Activated CD4-positive, alpha-beta T cell treated with anti-CD3 and anti-CD28 coated beads, Interleukin-2, amount 10 ng/mL, durations not matched to agents 24 days and 14 days (primary cell): ENCODE results near the gene POGLUT2. TPM values are rescaled to one million over a fixed set of nuclear protein-coding genes. Genes with fewer than 3 reads are reported as not detected.

ENCODE experiments used
- DNase-seq: peaks from one replicate; pipeline ENCODE4 v3.0.0; 2022
- H3K27ac Mint-ChIP-seq: one replicate; pipeline ENCODE4 v1.8.0; 2022; ENCODE audit warnings: mild to moderate bottlenecking, mixed read lengths
- H3K27me3 Mint-ChIP-seq: one replicate; pipeline ENCODE4 v1.8.0; 2022; ENCODE audit warnings: mixed read lengths
- H3K36me3 Mint-ChIP-seq: one replicate; pipeline ENCODE4 v1.8.0; 2022; ENCODE audit warnings: low read depth, mild to moderate bottlenecking, mixed read lengths
- H3K4me1 Mint-ChIP-seq: one replicate; pipeline ENCODE4 v1.8.0; 2021; ENCODE audit warnings: mixed read lengths
- H3K4me3 Mint-ChIP-seq: one replicate; pipeline ENCODE4 v1.8.0; 2022; ENCODE audit warnings: mild to moderate bottlenecking, moderate library complexity, mixed read lengths
- H3K9me3 Mint-ChIP-seq: one replicate; pipeline ENCODE4 v1.8.0; 2021; ENCODE audit warnings: mixed read lengths
- intact Hi-C: fragments of 100-400 bp; cut with micrococcal nuclease; formaldehyde crosslinking; loops from one replicate; pipeline ENCODE4 v1.15.1; 2023
- total RNA-seq: library from RNA; stranded (reverse); gene quantifications from 2 replicates; pipeline ENCODE4 v1.2.3, GENCODE V29; 2022

Gene POGLUT2
- 13.2 and 15.6 TPM in 2 replicates for total RNA-seq

- intact Hi-C loops = loop anchor here (1.0 kb wide), 2 partner anchors 20 to 203 kb away; partner anchors contain the start of gene TPP2
- Mint-ChIP-seq H3K4me1 (peaks cover 30% of the 10 kb centered on the region), H3K27me3 (no peaks in the 10 kb centered on the region), H3K4me3 (peak within 1 kb of the TSS; percentile 98), H3K27ac (peak within 1 kb of the TSS; percentile 92), H3K36me3 (peaks cover 21% of the 10 kb centered on the region), H3K9me3 (no peaks in the 10 kb centered on the region)
- DNase-seq = peak; percentile 96
Measured at GRCh38 chr13:102798581-102799425, at the start of gene POGLUT2, which contains the start of gene BIVM. Gene POGLUT2, minus strand, starts transcription at chr13:102798976. Its CDS starts 306 bp downstream, at chr13:102798670. Gene BIVM, plus strand, starts transcription at chr13:102799119. Its CDS starts 8,149 bp downstream, at chr13:102807268.

DNA sequence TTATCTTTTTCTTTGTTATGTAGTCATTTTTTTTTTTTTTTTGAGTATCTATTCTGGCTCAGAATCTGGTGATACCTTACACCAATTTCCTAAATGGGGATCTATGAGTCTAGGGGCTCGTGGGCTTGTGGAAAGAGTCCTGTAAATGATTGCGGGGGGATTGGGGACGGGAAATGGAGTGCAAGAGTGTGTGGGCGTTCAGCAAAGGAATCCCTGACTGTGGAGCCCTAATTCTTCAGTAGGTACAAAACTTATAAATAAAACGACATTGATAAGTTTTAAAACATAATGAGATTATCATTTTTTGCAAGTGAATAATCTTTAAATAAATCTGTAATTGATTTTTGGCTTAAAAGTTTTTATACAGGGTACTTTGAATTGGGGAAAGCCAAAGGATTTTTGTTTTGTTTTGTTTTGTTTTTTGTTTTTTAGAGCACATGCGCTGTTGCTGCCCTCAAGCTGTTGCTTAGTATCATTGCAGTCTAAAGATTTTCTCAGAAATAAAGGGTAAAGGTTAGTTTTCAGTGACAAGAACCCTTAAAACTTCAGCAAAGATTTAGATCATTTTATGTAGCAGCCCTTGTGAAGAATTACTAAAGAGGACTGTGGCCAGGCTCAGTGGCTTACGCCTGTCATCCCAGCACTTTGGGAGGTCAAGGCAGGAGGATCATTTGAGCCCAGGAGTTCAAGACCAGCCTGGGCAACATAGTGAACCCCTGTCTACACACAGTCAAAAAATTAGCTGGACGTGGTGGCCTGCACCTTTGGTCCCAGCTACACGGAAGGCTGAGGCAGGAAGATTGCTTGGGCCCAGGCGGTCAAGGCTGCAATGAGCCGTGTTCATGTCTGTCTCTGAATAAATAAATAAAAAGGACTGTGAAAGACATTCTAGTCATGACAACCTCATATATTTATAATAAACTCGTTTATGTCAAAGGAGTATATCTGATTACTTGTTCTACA is 48.8 kb upstream of the POGLUT2 start:
- Mint-ChIP-seq H3K4me3 (peak overlapping the region; percentile 99), H3K27me3 (peaks cover 3% of the 10 kb centered on the region), H3K36me3 (peaks cover 19% of the 10 kb centered on the region), H3K27ac (peak overlapping the region; percentile 99), H3K4me1 (peaks cover 35% of the 10 kb centered on the region), H3K9me3 (no peaks in the 10 kb centered on the region)
- peak; percentile 69 for DNase-seq
- intact Hi-C loops = loop anchor here (1.0 to 5.0 kb wide), 5 partner anchors 121 to 453 kb away; no protein-coding TSS in a partner anchor

DNA sequence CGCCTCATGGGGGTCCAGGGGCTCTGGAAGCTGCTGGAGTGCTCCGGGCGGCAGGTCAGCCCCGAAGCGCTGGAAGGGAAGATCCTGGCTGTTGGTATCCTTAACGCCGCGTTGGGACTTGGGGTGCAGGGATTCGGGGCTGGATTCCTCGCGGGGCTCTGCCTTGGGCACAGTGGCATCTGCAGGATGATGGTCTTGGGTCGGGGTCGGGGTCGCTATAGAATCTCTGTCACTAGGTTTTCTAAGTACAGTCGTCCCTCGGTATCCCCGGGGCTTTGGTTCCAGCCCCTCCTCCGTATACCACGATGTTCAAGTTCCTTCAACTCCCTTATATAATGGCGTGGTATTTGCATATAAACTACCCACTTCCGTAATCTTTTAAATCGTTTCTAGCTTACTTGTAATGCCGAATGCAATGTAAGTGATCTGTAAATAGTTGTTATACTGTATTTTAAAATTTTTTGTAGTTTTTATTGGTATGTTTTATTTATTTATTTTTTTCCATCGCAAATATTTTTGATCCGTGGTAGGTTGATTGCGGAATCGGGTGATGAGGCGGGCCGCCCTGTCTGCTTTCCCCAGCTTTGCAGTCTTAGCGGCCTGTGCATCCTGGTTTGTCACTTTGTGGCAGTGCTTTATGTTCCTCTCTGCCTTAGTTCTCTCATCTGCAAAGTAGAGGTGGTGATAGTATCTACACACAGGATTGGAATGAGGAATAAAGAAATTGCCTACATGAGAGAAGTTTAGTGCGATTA is 47.7 kb upstream of the POGLUT2 start:
- peak; percentile 82 for DNase-seq
- intact Hi-C loops = loop anchor here (1.0 to 5.0 kb wide), 6 partner anchors 120 to 452 kb away; no protein-coding TSS in a partner anchor
- Mint-ChIP-seq H3K27ac (peak overlapping the region; percentile 99), H3K4me3 (peak overlapping the region; percentile 99), H3K27me3 (peaks cover 3% of the 10 kb centered on the region), H3K4me1 (peaks cover 35% of the 10 kb centered on the region), H3K36me3 (peaks cover 16% of the 10 kb centered on the region), H3K9me3 (no peaks in the 10 kb centered on the region)

- H3K27me3 Mint-ChIP-seq = peaks cover 3% of the 10 kb centered on the region
- peak within 1 kb of the TSS; percentile 99 for H3K4me3 Mint-ChIP-seq
- peak; percentile 99 for DNase-seq
- peaks cover 18% of the 10 kb centered on the region for H3K36me3 Mint-ChIP-seq
- H3K9me3 Mint-ChIP-seq = no peaks in the 10 kb centered on the region
- H3K27ac Mint-ChIP-seq = peak within 1 kb of the TSS; percentile 99
- intact Hi-C loops = loop anchor here (1.0 to 5.0 kb wide), 7 partner anchors 45 to 253 kb away; partner anchors contain the start of genes TEX30 and TPP2
- peaks cover 35% of the 10 kb centered on the region for H3K4me1 Mint-ChIP-seq
Measured at GRCh38 chr13:102845630-102846260, 47.0 kb upstream of the POGLUT2 start, which contains the start of gene ERCC5. Gene ERCC5, plus strand, starts transcription at chr13:102846032. Its CDS starts 235 bp downstream, at chr13:102846267.

DNA sequence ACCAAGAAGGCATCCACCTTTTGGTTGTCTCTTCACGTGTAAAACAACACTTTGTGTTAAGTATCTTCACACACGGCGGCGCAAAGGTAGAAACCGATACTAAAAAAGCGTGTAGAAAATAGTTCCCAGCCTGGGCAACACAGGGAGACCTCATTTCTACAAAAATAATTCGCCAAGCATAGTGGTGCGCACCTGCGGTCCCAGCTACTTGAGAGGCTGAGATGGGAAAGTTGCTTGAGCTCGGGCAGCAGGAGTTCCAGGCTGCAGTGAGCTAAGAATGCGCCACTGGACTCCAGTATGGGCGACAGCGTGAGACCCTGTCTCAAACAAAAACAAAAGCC is 46.5 kb upstream of the POGLUT2 start:
- Mint-ChIP-seq H3K4me3 (peak overlapping the region; percentile 99), H3K9me3 (no peaks in the 10 kb centered on the region), H3K27ac (peak overlapping the region; percentile 99), H3K27me3 (peaks cover 3% of the 10 kb centered on the region), H3K36me3 (peaks cover 19% of the 10 kb centered on the region), H3K4me1 (peaks cover 31% of the 10 kb centered on the region)
- no peak for DNase-seq
- intact Hi-C loops = loop anchor here (1.0 to 5.0 kb wide), 6 partner anchors 45 to 249 kb away; partner anchors contain the start of genes TEX30 and TPP2

- H3K27ac Mint-ChIP-seq = no peak overlapping the region
Measured at GRCh38 chr13:102839462-102839861, 40.7 kb upstream of the POGLUT2 start.

GRCh38 chr13:102838982-102839381 is 40.2 kb upstream of the POGLUT2 start:
- Mint-ChIP-seq H3K27me3 (no peaks in the 10 kb centered on the region), H3K4me3 (no peak overlapping the region), H3K27ac (no peak overlapping the region), H3K36me3 (peaks cover 34% of the 10 kb centered on the region), H3K4me1 (no peaks in the 10 kb centered on the region), H3K9me3 (no peaks in the 10 kb centered on the region)
- no peak for DNase-seq
- intact Hi-C loops = no loop called here

More at GRCh38 chr13:102839462-102839861, 40.7 kb upstream of the POGLUT2 start:
- no peaks in the 10 kb centered on the region for H3K9me3 Mint-ChIP-seq
- H3K36me3 Mint-ChIP-seq = peaks cover 32% of the 10 kb centered on the region
- H3K4me3 Mint-ChIP-seq = no peak overlapping the region
- intact Hi-C loops = no loop called here
- DNase-seq = no peak
- H3K27me3 Mint-ChIP-seq = no peaks in the 10 kb centered on the region
- H3K4me1 Mint-ChIP-seq = peaks cover 2% of the 10 kb centered on the region

- Mint-ChIP-seq H3K4me3 (no peak overlapping the region), H3K27ac (no peak overlapping the region), H3K36me3 (peaks cover 36% of the 10 kb centered on the region), H3K4me1 (no peaks in the 10 kb centered on the region), H3K27me3 (no peaks in the 10 kb centered on the region), H3K9me3 (no peaks in the 10 kb centered on the region)
- intact Hi-C loops = no loop called here
- DNase-seq = no peak
Measured at GRCh38 chr13:102838273-102838672, 39.5 kb upstream of the POGLUT2 start.

- DNase-seq = no peak
- Mint-ChIP-seq H3K4me3 (no peak overlapping the region), H3K27me3 (no peaks in the 10 kb centered on the region), H3K4me1 (no peaks in the 10 kb centered on the region), H3K9me3 (no peaks in the 10 kb centered on the region), H3K36me3 (peaks cover 41% of the 10 kb centered on the region), H3K27ac (no peak overlapping the region)
- intact Hi-C loops = no loop called here
Measured at GRCh38 chr13:102836471-102836870, 37.7 kb upstream of the POGLUT2 start.

- intact Hi-C loops = no loop called here
- H3K4me3 Mint-ChIP-seq = no peak overlapping the region
- H3K36me3 Mint-ChIP-seq = peaks cover 45% of the 10 kb centered on the region
- no peak overlapping the region for H3K27ac Mint-ChIP-seq
- H3K4me1 Mint-ChIP-seq = no peaks in the 10 kb centered on the region
- no peak for DNase-seq
- H3K27me3 Mint-ChIP-seq = no peaks in the 10 kb centered on the region
- no peaks in the 10 kb centered on the region for H3K9me3 Mint-ChIP-seq
Measured at GRCh38 chr13:102830646-102831045, 31.9 kb upstream of the POGLUT2 start.

- no peak for DNase-seq
- Mint-ChIP-seq H3K27ac (no peak overlapping the region), H3K9me3 (no peaks in the 10 kb centered on the region), H3K4me3 (no peak overlapping the region), H3K36me3 (peaks cover 41% of the 10 kb centered on the region), H3K27me3 (no peaks in the 10 kb centered on the region), H3K4me1 (no peaks in the 10 kb centered on the region)
- intact Hi-C loops = no loop called here
Measured at GRCh38 chr13:102825921-102826706, 27.3 kb upstream of the POGLUT2 start.

- Mint-ChIP-seq H3K4me1 (no peaks in the 10 kb centered on the region), H3K4me3 (no peak overlapping the region), H3K9me3 (no peaks in the 10 kb centered on the region), H3K27ac (no peak overlapping the region), H3K27me3 (no peaks in the 10 kb centered on the region), H3K36me3 (peaks cover 44% of the 10 kb centered on the region)
- intact Hi-C loops = no loop called here
- DNase-seq = no peak
Measured at GRCh38 chr13:102825400-102825799, 26.6 kb upstream of the POGLUT2 start.
